ENCODE data around the gene MRPL24. TPM values are rescaled to one million over a fixed set of nuclear protein-coding genes. Genes with fewer than 3 reads are reported as not detected.

The MRPL24 gene
- total RNA-seq, 1 donor, result 21.6 TPM

DNA sequence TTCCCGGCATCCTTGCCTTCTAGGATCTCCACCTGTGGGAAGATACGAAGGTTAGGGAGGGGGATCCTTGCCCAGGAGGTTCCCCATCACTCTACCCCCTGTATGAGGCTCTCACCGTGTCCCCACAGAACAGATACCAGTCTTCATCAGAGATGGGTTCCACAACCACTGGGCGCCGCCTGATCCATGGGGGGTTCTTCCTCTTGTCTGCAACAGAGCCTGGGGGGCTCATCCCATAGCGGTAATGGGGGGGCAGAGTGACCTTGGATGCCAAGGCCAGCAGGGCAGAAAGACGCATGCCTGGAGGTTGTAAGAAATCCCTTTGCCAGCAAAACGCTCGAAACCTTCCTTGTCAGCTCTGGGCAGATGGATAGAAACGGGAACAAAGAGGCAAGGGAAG lies 2.5 kb downstream of the MRPL24 start:
- H3K4me3 ChIP-seq (ENCODE audit: low read depth, low read length), result no peak overlapping the region
- TF ChIP-seq, protein P1, sequence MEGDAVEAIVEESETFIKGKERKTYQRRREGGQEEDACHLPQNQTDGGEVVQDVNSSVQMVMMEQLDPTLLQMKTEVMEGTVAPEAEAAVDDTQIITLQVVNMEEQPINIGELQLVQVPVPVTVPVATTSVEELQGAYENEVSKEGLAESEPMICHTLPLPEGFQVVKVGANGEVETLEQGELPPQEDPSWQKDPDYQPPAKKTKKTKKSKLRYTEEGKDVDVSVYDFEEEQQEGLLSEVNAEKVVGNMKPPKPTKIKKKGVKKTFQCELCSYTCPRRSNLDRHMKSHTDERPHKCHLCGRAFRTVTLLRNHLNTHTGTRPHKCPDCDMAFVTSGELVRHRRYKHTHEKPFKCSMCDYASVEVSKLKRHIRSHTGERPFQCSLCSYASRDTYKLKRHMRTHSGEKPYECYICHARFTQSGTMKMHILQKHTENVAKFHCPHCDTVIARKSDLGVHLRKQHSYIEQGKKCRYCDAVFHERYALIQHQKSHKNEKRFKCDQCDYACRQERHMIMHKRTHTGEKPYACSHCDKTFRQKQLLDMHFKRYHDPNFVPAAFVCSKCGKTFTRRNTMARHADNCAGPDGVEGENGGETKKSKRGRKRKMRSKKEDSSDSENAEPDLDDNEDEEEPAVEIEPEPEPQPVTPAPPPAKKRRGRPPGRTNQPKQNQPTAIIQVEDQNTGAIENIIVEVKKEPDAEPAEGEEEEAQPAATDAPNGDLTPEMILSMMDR (IDR thresholded peaks at IDR 0.05; ENCODE audit: insufficient read depth, low read depth, low read length), result no peak
- DNase-seq (ENCODE audit: low read depth), result no peak

DNA sequence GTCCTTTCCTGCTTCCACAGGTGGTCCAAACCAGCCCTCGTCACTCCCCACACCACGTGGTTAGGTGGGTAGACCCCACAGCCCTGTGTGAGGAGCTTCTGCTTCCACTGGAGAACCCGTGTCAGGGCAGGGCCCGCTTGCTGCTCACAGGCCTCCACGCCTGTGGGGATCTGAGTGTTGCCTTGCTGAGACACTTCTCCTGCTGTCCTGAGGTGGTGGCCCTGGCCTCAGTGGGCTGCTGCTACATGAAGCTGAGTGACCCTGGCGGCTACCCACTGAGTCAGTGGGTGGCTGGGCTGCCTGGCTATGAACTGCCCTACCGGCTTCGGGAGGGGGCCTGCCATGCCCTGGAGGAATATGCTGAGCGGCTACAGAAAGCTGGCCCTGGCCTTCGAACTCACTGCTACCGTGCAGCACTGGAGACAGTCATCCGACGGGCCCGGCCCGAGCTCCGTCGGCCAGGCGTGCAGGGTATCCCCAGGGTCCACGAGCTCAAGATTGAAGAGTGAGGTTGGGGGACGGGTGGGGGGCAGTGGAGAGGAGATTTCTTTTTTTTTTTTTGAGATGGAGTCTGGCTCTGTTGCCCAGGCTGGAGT lies 6.8 kb downstream of the MRPL24 start:
- DNase-seq (ENCODE audit: low read depth), result no peak
- no peak overlapping the region for H3K4me3 ChIP-seq (ENCODE audit: low read depth, low read length)
- TF ChIP-seq, protein P1 (IDR thresholded peaks at IDR 0.05; ENCODE audit: insufficient read depth, low read depth, low read length), result no peak

DNA sequence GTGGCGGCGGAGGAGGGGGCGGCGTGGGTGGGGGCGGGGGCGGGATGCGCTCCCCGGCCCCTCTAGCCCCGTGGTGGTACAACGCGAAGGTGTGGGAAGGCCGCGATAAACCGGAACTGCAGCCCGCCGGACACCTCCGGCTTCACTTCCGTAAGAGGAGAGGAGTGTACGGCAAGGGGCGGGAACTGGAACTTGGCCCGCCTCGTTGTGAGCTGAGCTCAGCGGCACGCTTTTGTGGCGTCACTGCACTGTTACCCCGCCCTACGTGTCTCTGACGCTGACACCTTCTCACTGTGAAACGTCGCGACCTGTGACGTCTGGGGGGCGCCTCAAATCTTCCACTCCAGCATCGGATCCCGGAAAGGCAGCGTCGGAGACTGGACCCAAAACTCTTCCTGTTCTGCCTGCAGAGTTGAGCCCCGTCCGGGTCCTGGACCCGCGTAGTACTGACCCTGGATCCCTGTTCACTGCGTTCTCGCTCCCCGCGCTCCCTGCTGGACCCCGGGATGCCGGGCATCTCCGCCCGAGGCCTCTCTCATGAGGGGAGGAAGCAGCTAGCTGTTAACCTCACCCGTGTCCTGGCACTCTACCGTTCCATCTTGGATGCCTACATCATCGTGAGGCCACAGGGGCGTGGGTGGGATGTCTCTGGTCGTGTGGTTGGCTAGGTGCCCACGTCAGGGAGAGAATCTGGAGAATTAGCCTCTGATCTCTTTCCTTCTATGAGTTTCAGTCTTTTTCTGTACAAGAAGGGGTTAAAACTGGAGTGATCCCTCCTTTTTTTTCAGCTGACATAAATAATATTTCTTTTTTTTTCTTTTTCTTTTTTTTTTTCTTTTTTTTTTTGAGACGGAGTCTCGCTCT lies 12.1 kb downstream of the MRPL24 start, which contains the start of gene ISG20L2:
Gene ISG20L2 (minus strand): TSS at position 168 of the 864 bp plus-strand sequence. CDS start 1,114 bp downstream, outside the sequence.
- peak; percentile 99 for DNase-seq (ENCODE audit: low read depth)
- TF ChIP-seq, protein P1 (IDR thresholded peaks at IDR 0.05; ENCODE audit: insufficient read depth, low read depth, low read length), result peak; percentile 0
- H3K4me3 ChIP-seq (ENCODE audit: low read depth, low read length), result peak within 1 kb of the TSS; percentile 99

DNA sequence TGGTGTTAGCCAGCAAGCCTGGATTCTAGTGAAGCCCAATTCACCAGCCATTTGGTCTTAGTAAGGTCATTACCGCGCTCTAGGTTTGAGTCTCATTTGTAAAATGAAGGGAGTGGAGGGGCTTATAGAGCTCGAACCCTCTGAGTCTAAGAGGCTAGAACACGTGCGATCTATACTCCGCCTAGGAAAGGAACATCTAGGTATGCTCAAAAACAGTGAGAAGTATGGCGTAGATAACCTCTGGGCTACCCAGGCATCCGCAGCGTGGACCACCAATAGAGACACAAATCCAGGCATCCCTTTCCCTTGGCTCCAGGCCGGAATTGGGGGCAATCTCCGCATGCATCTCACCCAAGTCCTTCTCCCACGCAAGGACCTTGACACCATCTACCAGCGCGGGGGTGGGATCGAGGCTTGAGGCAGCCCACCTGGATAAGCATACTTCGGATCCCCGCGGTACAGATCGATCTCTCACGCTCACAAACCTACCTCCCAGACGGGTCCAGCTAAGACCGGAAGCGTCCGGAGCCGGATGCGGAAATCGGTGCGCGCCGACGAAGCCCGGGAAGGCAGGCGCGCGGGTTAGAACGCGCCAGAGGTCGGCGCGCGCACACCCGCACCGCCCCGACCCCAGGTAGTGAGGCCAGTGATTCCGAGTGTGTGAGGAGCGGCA lies 12.8 kb downstream of the MRPL24 start, which contains the start of gene METTL25B:
Gene METTL25B (plus strand): TSS at position 544 of the 673 bp plus-strand sequence. CDS start 636 bp downstream, outside the sequence.
- peak; percentile 80 for DNase-seq (ENCODE audit: low read depth)
- H3K4me3 ChIP-seq (ENCODE audit: low read depth, low read length), result peak within 1 kb of the TSS; percentile 99

GRCh38 chr1:156727492-156727891 lies 13.4 kb downstream of the MRPL24 start:
- DNase-seq (ENCODE audit: low read depth), result no peak
- TF ChIP-seq, protein P1 (IDR thresholded peaks at IDR 0.05; ENCODE audit: insufficient read depth, low read depth, low read length), result no peak
- H3K4me3 ChIP-seq (ENCODE audit: low read depth, low read length), result peak overlapping the region; percentile 99

More for the DNA sequence above, 12.8 kb downstream of the MRPL24 start, which contains the start of gene METTL25B:
- TF ChIP-seq, protein P1 (IDR thresholded peaks at IDR 0.05; ENCODE audit: insufficient read depth, low read depth, low read length), result no peak

- peak; percentile 75 for DNase-seq (ENCODE audit: low read depth)
- TF ChIP-seq, protein P1 (IDR thresholded peaks at IDR 0.05; ENCODE audit: insufficient read depth, low read depth, low read length), result peak; percentile 74
- H3K4me3 ChIP-seq (ENCODE audit: low read depth, low read length), result peak overlapping the region; percentile 99
Observed at GRCh38 chr1:156726549-156727226, 14.2 kb downstream of the MRPL24 start.

All from fibroblast of villous mesenchyme (primary cell).